ENCODE data around the gene KCNJ14.
A peak's percentile ranks its signal among the peaks of the same experiment; 100 is the strongest.

The KCNJ14 gene

DNA sequence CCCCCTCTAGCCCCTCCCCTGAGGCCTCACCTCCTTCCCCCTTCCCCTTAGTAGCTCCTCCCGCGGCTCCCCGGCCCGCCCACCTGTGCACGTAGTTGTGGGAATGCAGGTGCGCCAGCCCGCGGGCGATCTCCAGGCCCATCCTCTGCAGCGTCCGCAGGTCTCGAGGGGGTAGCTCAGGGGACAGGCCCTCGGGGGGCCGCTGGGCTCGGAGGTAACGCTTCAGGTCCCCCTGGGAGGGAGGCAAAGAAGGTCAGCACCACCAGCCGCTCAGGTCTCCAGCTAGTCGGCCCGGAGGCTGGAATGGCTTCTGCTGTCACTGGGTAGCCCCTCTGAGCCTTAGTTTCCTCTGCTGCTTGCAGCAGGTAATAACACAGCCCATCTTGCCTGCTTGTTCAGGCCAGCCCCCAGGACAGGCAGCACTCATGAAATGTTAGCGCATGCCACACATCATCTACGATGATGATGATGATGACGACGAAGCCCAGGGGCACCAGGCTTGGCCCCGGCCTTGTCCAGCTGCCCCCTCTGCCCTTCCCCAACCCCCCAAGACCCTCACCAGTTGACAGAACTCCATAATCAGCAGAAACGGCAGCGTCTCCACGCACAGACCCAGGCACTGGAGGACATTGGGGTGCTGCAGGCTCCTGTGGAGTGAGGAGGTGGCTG is 47.1 kb downstream of the KCNJ14 start:
- Histone ChIP-seq H2BK5ac (ENCODE audit: low read depth, low read length, poor library complexity, severe bottlenecking) (no peak overlapping the region), H4K8ac (ENCODE audit: low read length) (peak overlapping the region; percentile 45), H2BK12ac (ENCODE audit: low read length in 2 of 2) (no peak overlapping the region), H3K4me3 (ENCODE audit: insufficient read depth in 1 of 2, low read depth in 1 of 2, low read length in 2 of 2) (no peak overlapping the region), H3K4me1 (ENCODE audit: control insufficient read depth, insufficient read depth, low read depth, low read length) (peaks cover 14% of the 10 kb centered on the region), H2AK5ac (ENCODE audit: low read length, severe bottlenecking) (no peak overlapping the region), H3K79me1 (replicated peaks; ENCODE audit: low read length, poor library complexity, severe bottlenecking) (no peaks in the 10 kb centered on the region), H2BK120ac (ENCODE audit: low read depth, low read length) (no peak overlapping the region), H3K27me3 (ENCODE audit: control insufficient read depth in 1 of 2, insufficient read depth in 1 of 2, low read length in 2 of 2) (peaks cover 21 to 36% of the 10 kb centered on the region in 2 experiments), H2BK15ac (ENCODE audit: low read depth, poor library complexity, severe bottlenecking) (no peak overlapping the region), H3K9me3 (ENCODE audit: control insufficient read depth, low read length) (no peaks in the 10 kb centered on the region), H4K91ac (ENCODE audit: low read length) (no peak overlapping the region), H3K18ac (ENCODE audit: low read depth in 1 of 2, low read length in 2 of 2) (peak overlapping the region in 1 of 2 experiments; percentile 11), H3K4ac (ENCODE audit: low read depth in 1 of 2, low read length in 2 of 2) (no peak overlapping the region), H3K9ac (ENCODE audit: low read length) (no peak overlapping the region), H3K36me3 (ENCODE audit: control insufficient read depth in 1 of 2, insufficient read depth in 2 of 2, low read depth in 1 of 2, low read length in 2 of 2) (no peaks in the 10 kb centered on the region), H3K4me2 (ENCODE audit: low read length, poor library complexity, severe bottlenecking) (no peak overlapping the region), H2AFZ (ENCODE audit: low read depth, low read length) (no peak overlapping the region), H3K27ac (ENCODE audit: low read length, poor library complexity, severe bottlenecking) (no peak overlapping the region), H3K23ac (ENCODE audit: low read length in 2 of 2) (no peak overlapping the region), H3K14ac (ENCODE audit: low read length in 2 of 2) (peak overlapping the region in 1 of 2 experiments; percentile 19)
- no peak for DNase-seq
- 28% methylated on average over 24 of the region's 27 CpGs for whole genome bisulfite sequencing

DNA sequence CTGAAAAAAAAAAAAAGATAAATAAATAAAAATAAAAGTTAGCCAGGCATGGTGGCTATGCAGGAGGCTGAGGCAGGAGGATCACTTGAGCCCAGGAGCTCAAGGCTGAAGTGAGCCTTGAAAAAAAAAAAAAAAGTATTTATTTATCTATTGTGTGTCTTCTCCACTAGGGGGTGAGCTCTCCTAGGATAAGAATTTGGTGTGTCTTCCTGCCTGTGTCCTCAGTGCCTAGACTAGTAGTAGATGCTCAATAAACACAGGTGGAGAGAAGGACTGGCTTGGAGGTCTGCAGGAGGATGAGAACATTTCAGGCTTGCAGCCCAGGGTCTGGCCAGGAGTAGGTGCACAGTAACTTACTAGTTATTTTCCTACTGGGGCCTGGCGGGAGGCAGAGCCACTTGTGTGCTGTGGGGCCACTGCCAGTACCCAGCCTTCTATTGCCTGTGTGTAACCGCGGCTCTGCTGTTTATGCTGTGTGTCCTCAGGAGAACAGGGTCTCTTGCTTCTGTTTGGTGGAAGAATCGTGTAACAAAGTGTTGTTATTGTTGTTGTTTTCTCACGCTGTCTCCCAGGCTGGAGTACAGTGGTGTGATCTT is 50.9 kb downstream of the KCNJ14 start:
- no peak overlapping the region for H2AK5ac ChIP-seq (ENCODE audit: low read length, severe bottlenecking)
- H3K18ac ChIP-seq (ENCODE audit: low read depth in 1 of 2, low read length in 2 of 2), result no peak overlapping the region
- H3K9ac ChIP-seq (ENCODE audit: low read length), result no peak overlapping the region
- H3K23ac ChIP-seq (ENCODE audit: low read length in 2 of 2), result no peak overlapping the region
- peaks cover 10% of the 10 kb centered on the region for H3K4me1 ChIP-seq (ENCODE audit: control insufficient read depth, insufficient read depth, low read depth, low read length)
- no peaks in the 10 kb centered on the region for H3K9me3 ChIP-seq (ENCODE audit: control insufficient read depth, low read length)
- H2AFZ ChIP-seq (ENCODE audit: low read depth, low read length), result no peak overlapping the region
- no peak overlapping the region for H3K4me2 ChIP-seq (ENCODE audit: low read length, poor library complexity, severe bottlenecking)
- H4K91ac ChIP-seq (ENCODE audit: low read length), result no peak overlapping the region
- H2BK15ac ChIP-seq (ENCODE audit: low read depth, poor library complexity, severe bottlenecking), result no peak overlapping the region
- H2BK5ac ChIP-seq (ENCODE audit: low read depth, low read length, poor library complexity, severe bottlenecking), result no peak overlapping the region
- H3K14ac ChIP-seq (ENCODE audit: low read length in 2 of 2), result no peak overlapping the region
- H4K8ac ChIP-seq (ENCODE audit: low read length), result no peak overlapping the region
- H3K27ac ChIP-seq (ENCODE audit: low read length, poor library complexity, severe bottlenecking), result no peak overlapping the region
- no peak overlapping the region for H2BK120ac ChIP-seq (ENCODE audit: low read depth, low read length)
- no peak overlapping the region for H3K4me3 ChIP-seq (ENCODE audit: insufficient read depth in 1 of 2, low read depth in 1 of 2, low read length in 2 of 2)
- H2BK12ac ChIP-seq (ENCODE audit: low read length in 2 of 2), result no peak overlapping the region
- H3K36me3 ChIP-seq (ENCODE audit: control insufficient read depth in 1 of 2, insufficient read depth in 2 of 2, low read depth in 1 of 2, low read length in 2 of 2), result no peaks in the 10 kb centered on the region
- H3K27me3 ChIP-seq (ENCODE audit: control insufficient read depth in 1 of 2, insufficient read depth in 1 of 2, low read length in 2 of 2), result peaks cover 31 to 38% of the 10 kb centered on the region in 2 experiments
- H3K4ac ChIP-seq (ENCODE audit: low read depth in 1 of 2, low read length in 2 of 2), result no peak overlapping the region
- WGBS, result 90% methylated on average over 5 of the region's 5 CpGs
- DNase-seq, result peak; percentile 62
- no peaks in the 10 kb centered on the region for H3K79me1 ChIP-seq (replicated peaks; ENCODE audit: low read length, poor library complexity, severe bottlenecking)

DNA sequence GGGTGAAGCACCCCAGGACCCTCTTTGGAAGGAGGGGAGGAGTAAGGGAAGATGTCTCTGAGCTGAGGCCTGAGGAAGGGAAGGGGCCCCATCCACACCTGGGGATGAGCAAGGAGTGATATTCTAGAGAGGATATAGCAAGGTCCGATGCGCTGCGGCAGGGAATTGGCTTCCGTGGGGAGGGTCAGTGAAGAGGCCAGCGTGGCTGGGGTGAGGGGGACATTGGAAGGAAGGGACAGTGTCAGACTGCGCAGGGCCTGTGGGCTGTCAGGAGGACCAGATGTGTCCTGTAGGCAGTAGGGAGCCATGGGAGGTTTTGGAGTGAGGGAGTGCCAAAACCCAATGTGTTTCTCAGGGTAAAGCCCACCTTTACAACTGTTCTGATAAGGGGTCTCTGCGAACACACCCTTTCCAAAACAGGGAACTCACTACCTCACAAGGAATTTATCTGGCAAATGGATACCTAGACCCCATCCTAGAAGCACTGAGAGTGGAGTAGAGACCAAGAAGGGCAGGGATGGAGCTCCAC is 52.6 kb downstream of the KCNJ14 start:
- H3K4me1 ChIP-seq (ENCODE audit: control insufficient read depth, insufficient read depth, low read depth, low read length), result peaks cover 2% of the 10 kb centered on the region
- WGBS, result 87% methylated on average over 6 of the region's 7 CpGs
- H2BK5ac ChIP-seq (ENCODE audit: low read depth, low read length, poor library complexity, severe bottlenecking), result no peak overlapping the region
- H3K36me3 ChIP-seq (ENCODE audit: control insufficient read depth in 1 of 2, insufficient read depth in 2 of 2, low read depth in 1 of 2, low read length in 2 of 2), result no peaks in the 10 kb centered on the region
- no peak overlapping the region for H3K4ac ChIP-seq (ENCODE audit: low read depth in 1 of 2, low read length in 2 of 2)
- H3K4me2 ChIP-seq (ENCODE audit: low read length, poor library complexity, severe bottlenecking), result no peak overlapping the region
- H3K27ac ChIP-seq (ENCODE audit: low read length, poor library complexity, severe bottlenecking), result no peak overlapping the region
- H3K23ac ChIP-seq (ENCODE audit: low read length in 2 of 2), result no peak overlapping the region
- H2BK15ac ChIP-seq (ENCODE audit: low read depth, poor library complexity, severe bottlenecking), result no peak overlapping the region
- H4K91ac ChIP-seq (ENCODE audit: low read length), result no peak overlapping the region
- H2AK5ac ChIP-seq (ENCODE audit: low read length, severe bottlenecking), result no peak overlapping the region
- no peak overlapping the region for H3K4me3 ChIP-seq (ENCODE audit: insufficient read depth in 1 of 2, low read depth in 1 of 2, low read length in 2 of 2)
- peaks cover 39% of the 10 kb centered on the region in 2 experiments for H3K27me3 ChIP-seq (ENCODE audit: control insufficient read depth in 1 of 2, insufficient read depth in 1 of 2, low read length in 2 of 2)
- H3K79me1 ChIP-seq (replicated peaks; ENCODE audit: low read length, poor library complexity, severe bottlenecking), result no peaks in the 10 kb centered on the region
- no peak overlapping the region for H2AFZ ChIP-seq (ENCODE audit: low read depth, low read length)
- no peak overlapping the region for H4K8ac ChIP-seq (ENCODE audit: low read length)
- no peak overlapping the region for H2BK12ac ChIP-seq (ENCODE audit: low read length in 2 of 2)
- no peak overlapping the region for H3K18ac ChIP-seq (ENCODE audit: low read depth in 1 of 2, low read length in 2 of 2)
- H3K14ac ChIP-seq (ENCODE audit: low read length in 2 of 2), result no peak overlapping the region
- no peaks in the 10 kb centered on the region for H3K9me3 ChIP-seq (ENCODE audit: control insufficient read depth, low read length)
- no peak overlapping the region for H3K9ac ChIP-seq (ENCODE audit: low read length)
- no peak overlapping the region for H2BK120ac ChIP-seq (ENCODE audit: low read depth, low read length)
- DNase-seq, result no peak

DNA sequence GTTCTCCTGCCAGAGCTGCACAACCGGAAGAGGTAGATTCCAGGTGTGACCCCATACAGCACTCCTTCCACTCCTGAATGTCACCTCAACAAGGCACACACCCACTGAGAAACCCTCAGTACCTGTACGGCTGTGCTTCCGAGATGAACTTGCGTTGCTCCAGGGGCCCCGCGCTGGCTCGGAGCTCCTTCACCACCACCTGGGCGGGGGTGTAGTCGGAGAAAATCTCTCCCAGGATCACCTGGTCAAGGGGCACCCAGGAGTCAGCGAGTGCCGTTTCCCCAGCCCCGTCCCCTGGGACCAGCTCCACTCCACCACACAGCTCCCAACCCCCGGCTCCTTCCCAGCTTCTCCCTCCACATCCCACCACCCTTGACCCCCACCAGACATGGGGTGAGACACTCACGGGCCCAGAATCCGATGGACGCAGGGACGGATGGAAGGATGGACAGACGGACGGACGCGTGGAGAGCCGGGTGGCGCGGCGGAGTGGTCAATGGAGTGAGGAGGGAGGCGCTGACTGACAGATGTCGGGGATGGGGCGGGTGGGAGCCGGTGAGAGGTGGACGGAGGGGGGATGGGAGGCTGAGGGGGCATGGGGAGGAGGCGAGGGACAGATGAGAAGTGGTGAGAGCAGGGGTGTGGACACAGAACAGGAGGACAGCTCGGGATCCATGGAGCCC is 53.5 kb downstream of the KCNJ14 start:
- 88% methylated on average over 26 of the region's 32 CpGs for WGBS
- Histone ChIP-seq H3K79me1 (replicated peaks; ENCODE audit: low read length, poor library complexity, severe bottlenecking) (no peaks in the 10 kb centered on the region), H2BK5ac (ENCODE audit: low read depth, low read length, poor library complexity, severe bottlenecking) (no peak overlapping the region)

More for the DNA sequence above, 53.5 kb downstream of the KCNJ14 start:
- H3K4me1 ChIP-seq (ENCODE audit: control insufficient read depth, insufficient read depth, low read depth, low read length), result peaks cover 8% of the 10 kb centered on the region
- no peak overlapping the region for H2BK15ac ChIP-seq (ENCODE audit: low read depth, poor library complexity, severe bottlenecking)
- peaks cover 41 to 46% of the 10 kb centered on the region in 2 experiments for H3K27me3 ChIP-seq (ENCODE audit: control insufficient read depth in 1 of 2, insufficient read depth in 1 of 2, low read length in 2 of 2)
- H3K4me2 ChIP-seq (ENCODE audit: low read length, poor library complexity, severe bottlenecking), result no peak overlapping the region
- no peak for DNase-seq
- no peak overlapping the region for H2BK120ac ChIP-seq (ENCODE audit: low read depth, low read length)
- H3K18ac ChIP-seq (ENCODE audit: low read depth in 1 of 2, low read length in 2 of 2), result no peak overlapping the region
- H4K8ac ChIP-seq (ENCODE audit: low read length), result no peak overlapping the region
- no peak overlapping the region for H3K4ac ChIP-seq (ENCODE audit: low read depth in 1 of 2, low read length in 2 of 2)
- H3K9ac ChIP-seq (ENCODE audit: low read length), result no peak overlapping the region
- H4K91ac ChIP-seq (ENCODE audit: low read length), result no peak overlapping the region
- no peaks in the 10 kb centered on the region for H3K36me3 ChIP-seq (ENCODE audit: control insufficient read depth in 1 of 2, insufficient read depth in 2 of 2, low read depth in 1 of 2, low read length in 2 of 2)
- H3K9me3 ChIP-seq (ENCODE audit: control insufficient read depth, low read length), result no peaks in the 10 kb centered on the region
- H3K4me3 ChIP-seq (ENCODE audit: insufficient read depth in 1 of 2, low read depth in 1 of 2, low read length in 2 of 2), result no peak overlapping the region
- no peak overlapping the region for H3K14ac ChIP-seq (ENCODE audit: low read length in 2 of 2)
- H2AFZ ChIP-seq (ENCODE audit: low read depth, low read length), result no peak overlapping the region
- no peak overlapping the region for H3K27ac ChIP-seq (ENCODE audit: low read length, poor library complexity, severe bottlenecking)
- H3K23ac ChIP-seq (ENCODE audit: low read length in 2 of 2), result no peak overlapping the region
- H2AK5ac ChIP-seq (ENCODE audit: low read length, severe bottlenecking), result no peak overlapping the region
- no peak overlapping the region for H2BK12ac ChIP-seq (ENCODE audit: low read length in 2 of 2)
